Panc1 (cell line): Measurements from ENCODE around the gene PGK1.

ENCODE experiments used
- CTCF ChIP-seq: fragments of 450-650 bp; IDR thresholded peaks from 2 replicates; pipeline ENCODE4 v1.5.1; 2017; ENCODE audit warnings: mild to moderate bottlenecking
- POLR2AphosphoS5 ChIP-seq: IDR thresholded peaks from 2 replicates; pipeline ENCODE4 v1.6.1; 2012; ENCODE audit warnings: mild to moderate bottlenecking, low read depth, low read length, moderate library complexity
- REST ChIP-seq, 2 experiments: IDR thresholded peaks; 2 replicates each; pipeline ENCODE4 v1.6.1; 2011 to 2012; ENCODE audit warnings: low read depth in 2 of 2, control low read depth in 1 of 2, low read length in 1 of 2, mild to moderate bottlenecking in 1 of 2, moderate library complexity in 1 of 2; ENCODE audit not compliant: insufficient read depth in 1 of 2
- SIN3A ChIP-seq: IDR thresholded peaks from 2 replicates; pipeline ENCODE4 v1.6.1; 2012; ENCODE audit warnings: low read depth, mild to moderate bottlenecking, low read length, moderate library complexity, borderline replicate concordance; ENCODE audit not compliant: insufficient read depth
- TCF7L2 ChIP-seq: IDR thresholded peaks from 2 replicates; pipeline ENCODE4 v1.6.1; 2011; ENCODE audit warnings: mild to moderate bottlenecking, low read depth, low read length, inconsistent platforms

- TF ChIP-seq TCF7L2 (no peak), CTCF (no peak), REST (IDR thresholded peaks at IDR 0.05; ENCODE audit: insufficient read depth in 1 of 2, low read depth in 2 of 2, low read length in 1 of 2) (no peak), POLR2AphosphoS5 (no peak), SIN3A (no peak)
Measured at GRCh38 chrX:78104447-78105176, 564 bp downstream of the PGK1 start.
